ENCODE data around the gene NEGR1.

NEGR1 gene

GRCh38 chr1:71857862-71858261, 424.5 kb downstream of the NEGR1 start:
- DNase-seq (ENCODE audit: low read depth) = peak; percentile 11
- no peak for TF ChIP-seq MAX (IDR thresholded peaks at IDR 0.05; ENCODE audit: low read depth, low read length)
- TF ChIP-seq CTCF (IDR thresholded peaks at IDR 0.05; ENCODE audit: low read depth, low read length) = no peak
- TF ChIP-seq POLR2A (IDR thresholded peaks at IDR 0.05; ENCODE audit: extremely low read depth, insufficient read length) = no peak
- no peak for TF ChIP-seq MYC (IDR thresholded peaks at IDR 0.05; ENCODE audit: low read depth, low read length)
- no peak overlapping the region for H3K4me3 ChIP-seq (ENCODE audit: low read depth, low read length)

- TF ChIP-seq POLR2A (IDR thresholded peaks at IDR 0.05; ENCODE audit: extremely low read depth, insufficient read length) (no peak), MAX (IDR thresholded peaks at IDR 0.05; ENCODE audit: low read depth, low read length) (no peak), CTCF (IDR thresholded peaks at IDR 0.05; ENCODE audit: low read depth, low read length) (no peak), MYC (IDR thresholded peaks at IDR 0.05; ENCODE audit: low read depth, low read length) (no peak)
- DNase-seq (ENCODE audit: low read depth) = no peak
- H3K4me3 ChIP-seq (ENCODE audit: low read depth, low read length) = no peak overlapping the region
Measured at GRCh38 chr1:71853360-71853759, 429.0 kb downstream of the NEGR1 start.

GRCh38 chr1:71850936-71851335, 431.4 kb downstream of the NEGR1 start:
- TF ChIP-seq CTCF (IDR thresholded peaks at IDR 0.05; ENCODE audit: low read depth, low read length) (no peak), POLR2A (IDR thresholded peaks at IDR 0.05; ENCODE audit: extremely low read depth, insufficient read length) (no peak), MAX (IDR thresholded peaks at IDR 0.05; ENCODE audit: low read depth, low read length) (no peak), MYC (IDR thresholded peaks at IDR 0.05; ENCODE audit: low read depth, low read length) (no peak)
- H3K4me3 ChIP-seq (ENCODE audit: low read depth, low read length) = no peak overlapping the region
- peak; percentile 8 for DNase-seq (ENCODE audit: low read depth)

GRCh38 chr1:71850515-71850914, 431.8 kb downstream of the NEGR1 start:
- H3K4me3 ChIP-seq (ENCODE audit: low read depth, low read length) = no peak overlapping the region
- TF ChIP-seq MYC (IDR thresholded peaks at IDR 0.05; ENCODE audit: low read depth, low read length) = no peak
- no peak for DNase-seq (ENCODE audit: low read depth)

GRCh38 chr1:71843012-71843411, 439.3 kb downstream of the NEGR1 start:
- no peak for DNase-seq (ENCODE audit: low read depth)
- TF ChIP-seq CTCF (IDR thresholded peaks at IDR 0.05; ENCODE audit: low read depth, low read length) (no peak), POLR2A (IDR thresholded peaks at IDR 0.05; ENCODE audit: extremely low read depth, insufficient read length) (no peak), MYC (IDR thresholded peaks at IDR 0.05; ENCODE audit: low read depth, low read length) (no peak), MAX (IDR thresholded peaks at IDR 0.05; ENCODE audit: low read depth, low read length) (no peak)

GRCh38 chr1:71839876-71840275, 442.5 kb downstream of the NEGR1 start:
- no peak for DNase-seq (ENCODE audit: low read depth)
- TF ChIP-seq MAX (IDR thresholded peaks at IDR 0.05; ENCODE audit: low read depth, low read length) (no peak), CTCF (IDR thresholded peaks at IDR 0.05; ENCODE audit: low read depth, low read length) (no peak), MYC (IDR thresholded peaks at IDR 0.05; ENCODE audit: low read depth, low read length) (no peak), POLR2A (IDR thresholded peaks at IDR 0.05; ENCODE audit: extremely low read depth, insufficient read length) (no peak)
- no peak overlapping the region for H3K4me3 ChIP-seq (ENCODE audit: low read depth, low read length)

More at GRCh38 chr1:71843012-71843411, 439.3 kb downstream of the NEGR1 start:
- H3K4me3 ChIP-seq (ENCODE audit: low read depth, low read length) = no peak overlapping the region

Measured in NB4 (cell line).